AG08396 (cell line): ENCODE measurements around the gene HSH2D.
"Not testable (repeated sequence)": the region's sequence is repeated elsewhere in the genome, so short reads cannot be mapped to it uniquely, and the experiment has no call there.

Experiments used
- DNase-seq: peaks from one replicate; pipeline ENCODE4 v3.0.0; 2012; ENCODE audit warnings: low spot score, mixed read lengths

HSH2D gene

GRCh38 chr19:16157601-16158000 lies 14.1 kb downstream of the HSH2D start:
- no peak for DNase-seq

DNA sequence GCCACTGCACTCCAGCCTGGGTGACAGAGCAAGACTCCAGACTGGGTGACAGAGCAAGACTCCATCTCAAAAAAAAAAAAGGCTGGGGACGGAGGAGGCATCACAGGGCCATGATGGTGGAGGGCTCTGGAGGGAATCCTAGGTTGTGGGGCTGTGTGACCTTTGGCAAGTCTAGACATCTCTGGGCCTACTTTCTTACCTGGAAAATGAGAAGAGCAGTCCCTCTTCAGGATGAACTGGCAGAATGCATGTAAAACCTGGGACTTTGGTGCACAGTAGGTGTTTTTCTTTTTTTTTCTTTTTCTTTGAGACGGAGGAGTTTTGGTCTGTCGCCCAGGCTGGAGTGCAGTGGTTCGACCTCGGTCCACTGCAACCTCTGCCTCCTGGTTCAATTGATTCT lies 16.2 kb downstream of the HSH2D start:
- DNase-seq = no peak

DNA sequence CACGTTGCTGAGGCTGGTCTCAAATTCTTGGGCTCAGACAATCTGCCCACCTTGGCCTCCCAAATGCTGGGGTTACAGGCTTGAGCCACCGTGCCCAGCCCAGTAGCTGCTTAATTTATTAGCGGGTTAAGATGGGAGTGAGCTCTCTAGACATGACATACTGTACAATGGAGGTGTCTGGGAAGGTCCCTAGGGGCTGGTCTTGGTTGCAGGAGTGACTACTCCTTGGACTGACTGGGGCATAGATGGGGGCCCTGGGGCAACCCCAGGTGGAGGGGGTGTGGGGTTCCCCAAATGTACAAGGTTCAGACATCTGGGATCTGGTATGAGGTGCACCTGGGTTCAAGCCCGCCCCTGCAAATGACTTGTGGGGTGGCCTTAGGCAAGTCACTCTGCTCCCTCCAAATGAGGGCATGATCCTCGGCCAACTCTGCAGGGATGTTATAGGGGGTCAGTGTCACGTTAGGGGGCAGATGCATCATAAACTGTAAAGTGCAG lies 17.0 kb downstream of the HSH2D start:
- DNase-seq = no peak

GRCh38 chr19:16160943-16161560 lies 17.6 kb downstream of the HSH2D start:
- peak; percentile 61 for DNase-seq

DNA sequence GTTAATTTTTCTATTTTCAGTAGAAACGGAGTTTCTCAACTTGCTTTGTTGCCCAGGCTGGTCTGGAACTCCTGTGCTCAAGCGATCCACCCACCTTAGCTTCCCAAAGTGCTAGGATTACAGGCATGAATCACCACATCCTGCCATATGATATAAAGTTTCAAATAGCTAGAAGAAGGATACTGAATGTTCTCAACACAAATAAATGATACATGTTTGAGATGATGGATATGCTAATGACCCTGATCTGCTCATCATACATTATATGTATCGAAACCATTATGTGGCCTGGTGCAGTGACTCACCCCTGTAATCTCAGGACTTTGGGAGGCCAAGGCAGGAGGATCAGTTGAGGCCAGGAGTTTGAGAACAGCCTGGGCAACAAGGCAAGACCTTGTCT lies 18.4 kb downstream of the HSH2D start:
- DNase-seq = no peak

DNA sequence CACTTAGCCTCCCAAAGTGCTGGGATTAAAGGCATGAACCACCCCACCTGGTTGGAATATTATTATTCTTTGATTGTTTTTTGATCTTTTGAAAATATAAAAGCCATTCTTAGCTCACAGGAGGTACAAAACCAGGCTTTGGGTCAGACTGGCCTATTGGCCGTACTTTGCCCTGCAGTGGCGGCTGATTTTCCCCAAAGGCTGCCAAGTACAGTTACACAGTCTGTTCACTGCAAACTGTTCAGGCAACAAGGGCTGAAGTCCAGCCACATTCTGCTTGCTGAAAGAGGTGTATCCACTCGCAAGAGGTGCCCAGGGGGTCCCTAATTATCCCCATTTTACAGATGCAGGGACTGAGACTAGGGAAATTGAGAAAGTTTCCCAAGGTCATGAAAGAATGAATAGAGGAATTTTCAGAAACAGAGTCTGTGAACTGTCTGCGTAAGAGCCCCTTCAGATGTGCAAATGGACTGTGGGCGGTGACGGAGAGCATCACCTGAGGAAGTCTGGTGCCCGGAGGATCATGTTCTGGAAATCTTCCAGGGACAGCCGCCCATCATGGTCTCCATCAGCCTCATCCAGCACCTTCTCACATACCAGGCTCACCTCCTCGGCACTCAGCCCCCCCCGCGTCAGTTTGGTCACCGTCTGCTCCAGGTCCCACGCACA lies 20.9 kb downstream of the HSH2D start:
- no peak for DNase-seq

- no peak for DNase-seq
These were observed 22.9 kb downstream of the HSH2D start for GRCh38 chr19:16166417-16166816.

DNA sequence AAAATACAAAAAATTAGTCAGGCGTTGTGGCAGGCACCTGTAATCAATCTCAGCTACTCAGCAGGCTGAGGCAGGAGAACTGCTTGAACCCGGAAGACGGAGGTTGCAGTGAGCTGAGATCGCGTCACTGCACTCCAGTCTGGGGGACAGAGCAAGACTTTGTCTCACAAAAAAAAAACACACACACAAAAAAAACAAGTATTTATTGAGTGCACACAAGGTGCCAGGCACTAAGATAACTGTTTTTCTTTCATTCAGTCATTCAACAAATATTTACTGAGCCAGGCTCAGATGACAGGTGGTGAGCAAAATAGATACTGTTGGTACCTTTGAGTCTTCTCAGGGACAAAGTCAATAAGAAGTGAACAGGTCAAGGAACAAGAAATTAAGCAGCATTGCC lies 23.6 kb downstream of the HSH2D start:
- no peak for DNase-seq

DNA sequence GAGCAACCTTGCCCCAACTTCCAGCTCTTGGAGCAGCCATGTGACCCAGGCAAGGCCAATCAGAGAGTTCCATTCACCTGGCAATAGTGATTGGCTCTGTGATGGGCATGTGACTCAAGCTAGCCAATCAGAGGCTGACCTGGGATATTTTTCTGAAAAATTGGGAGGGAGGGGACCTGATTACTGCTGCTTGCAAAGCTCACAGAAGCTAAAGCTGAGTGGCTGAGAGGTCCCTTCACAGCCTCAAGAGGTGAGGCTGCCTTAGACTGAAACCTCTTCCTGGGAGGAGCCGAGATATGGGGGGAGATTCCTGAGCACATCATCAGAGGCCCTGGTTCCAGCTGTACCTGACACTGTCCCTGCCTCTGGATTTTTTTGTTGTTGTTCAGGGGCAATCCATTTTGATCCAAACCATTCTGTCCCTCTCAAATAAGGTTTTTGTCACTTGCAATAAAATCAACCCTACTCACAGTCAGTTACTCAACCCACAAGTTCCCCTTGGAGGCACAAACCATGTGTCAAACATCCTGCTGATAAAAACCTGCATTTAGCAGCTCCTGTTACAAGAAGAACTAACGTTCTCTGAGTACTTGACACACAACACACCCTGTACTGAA lies 25.1 kb downstream of the HSH2D start:
- no peak for DNase-seq

GRCh38 chr19:16170134-16170533 lies 26.6 kb downstream of the HSH2D start:
- no peak for DNase-seq

DNA sequence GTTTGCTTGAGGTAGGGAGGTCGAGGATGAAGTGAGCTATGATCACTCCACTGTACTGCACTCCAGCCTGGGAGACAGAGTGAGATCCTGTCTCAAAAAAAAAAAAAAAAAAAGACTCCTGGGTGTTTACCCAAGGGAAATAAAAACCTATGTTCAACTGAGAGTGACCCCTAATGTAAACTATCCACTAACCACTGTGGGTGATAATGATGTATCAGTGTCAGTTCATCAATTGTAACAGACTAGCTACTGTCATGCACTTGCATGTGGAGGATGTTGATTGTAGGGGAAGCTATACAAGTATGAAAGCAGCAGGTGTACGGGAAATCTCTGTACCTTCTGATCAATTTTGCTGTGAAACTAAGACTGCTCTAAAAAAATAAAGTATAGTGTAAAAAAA lies 32.5 kb downstream of the HSH2D start:
- no peak for DNase-seq

DNA sequence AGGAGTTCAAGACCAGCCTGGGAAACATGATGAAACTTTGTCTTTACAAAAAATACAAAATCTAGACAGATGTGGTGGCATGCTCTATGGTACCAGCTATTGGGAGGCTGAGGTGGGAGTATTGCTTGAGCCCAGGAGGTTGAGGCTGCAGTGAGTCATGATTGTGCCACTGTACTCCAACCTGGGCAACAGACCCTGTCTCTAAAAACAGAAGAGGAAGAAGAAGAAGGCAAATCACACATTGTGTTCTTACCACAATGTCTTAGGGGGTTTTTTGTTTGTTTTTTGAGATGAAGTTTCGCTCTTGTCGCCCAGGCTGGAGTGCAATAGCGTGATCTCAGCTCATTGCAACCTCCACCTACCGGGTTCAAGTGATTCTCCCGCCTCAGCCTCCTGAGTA lies 35.4 kb downstream of the HSH2D start:
- DNase-seq = not testable (repeated sequence)

DNA sequence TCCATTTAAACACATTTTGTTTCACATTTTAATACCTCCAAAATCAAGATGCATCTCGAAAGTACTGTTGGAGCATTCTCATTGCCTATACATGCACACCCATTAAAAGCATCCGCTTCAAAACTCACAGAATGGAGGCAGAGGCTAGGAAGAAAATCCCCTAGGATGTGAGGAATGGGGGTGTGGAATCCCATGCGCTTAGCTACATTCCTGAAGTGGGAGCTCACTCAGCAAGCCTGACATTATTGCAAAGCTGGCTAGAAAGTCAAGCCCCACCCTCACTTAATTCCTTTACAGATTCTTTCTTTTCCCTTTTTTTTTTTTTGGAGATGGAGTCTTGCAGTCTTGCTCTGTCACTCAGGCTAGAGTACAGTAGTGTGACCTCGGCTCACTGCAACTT lies 37.1 kb downstream of the HSH2D start:
- DNase-seq = peak; percentile 79

DNA sequence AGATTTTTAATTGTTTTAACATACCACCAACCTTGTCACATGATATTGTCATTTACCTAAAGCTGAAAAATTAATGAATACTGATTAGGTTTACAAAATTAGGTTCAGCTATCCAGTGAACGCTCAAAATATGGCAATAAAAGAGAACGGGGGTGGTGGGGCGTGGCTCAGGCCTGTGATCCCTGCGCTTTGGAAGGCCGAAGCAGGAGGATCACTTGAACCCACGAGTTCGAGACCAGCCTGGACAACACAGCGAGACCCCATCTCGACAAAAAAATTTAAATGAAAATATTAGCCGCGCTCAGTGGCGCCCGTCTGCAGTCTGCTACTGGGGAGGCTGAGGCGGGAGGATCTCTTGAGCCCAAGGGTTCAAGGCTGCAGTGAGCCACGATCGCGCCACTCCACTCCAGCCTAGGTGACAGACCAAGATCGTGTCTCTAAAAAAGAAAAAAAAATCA lies 41.2 kb downstream of the HSH2D start:
- no peak for DNase-seq

- DNase-seq = peak; percentile 97
These were observed 41.8 kb downstream of the HSH2D start, which contains the start of gene FAM32A for GRCh38 chr19:16185123-16185767. FAM32A (plus strand) TSS chr19:16185410; CDS start chr19:16185443, 33 bp downstream.

GRCh38 chr19:16185768-16186123 lies 42.3 kb downstream of the HSH2D start:
- DNase-seq = peak; percentile 38

GRCh38 chr19:16188521-16188920 lies 45.0 kb downstream of the HSH2D start:
- DNase-seq = no peak

- DNase-seq = no peak
These were observed 46.7 kb downstream of the HSH2D start for GRCh38 chr19:16190198-16190597.

- no peak for DNase-seq
These were observed 47.3 kb downstream of the HSH2D start for GRCh38 chr19:16190736-16191135.

DNA sequence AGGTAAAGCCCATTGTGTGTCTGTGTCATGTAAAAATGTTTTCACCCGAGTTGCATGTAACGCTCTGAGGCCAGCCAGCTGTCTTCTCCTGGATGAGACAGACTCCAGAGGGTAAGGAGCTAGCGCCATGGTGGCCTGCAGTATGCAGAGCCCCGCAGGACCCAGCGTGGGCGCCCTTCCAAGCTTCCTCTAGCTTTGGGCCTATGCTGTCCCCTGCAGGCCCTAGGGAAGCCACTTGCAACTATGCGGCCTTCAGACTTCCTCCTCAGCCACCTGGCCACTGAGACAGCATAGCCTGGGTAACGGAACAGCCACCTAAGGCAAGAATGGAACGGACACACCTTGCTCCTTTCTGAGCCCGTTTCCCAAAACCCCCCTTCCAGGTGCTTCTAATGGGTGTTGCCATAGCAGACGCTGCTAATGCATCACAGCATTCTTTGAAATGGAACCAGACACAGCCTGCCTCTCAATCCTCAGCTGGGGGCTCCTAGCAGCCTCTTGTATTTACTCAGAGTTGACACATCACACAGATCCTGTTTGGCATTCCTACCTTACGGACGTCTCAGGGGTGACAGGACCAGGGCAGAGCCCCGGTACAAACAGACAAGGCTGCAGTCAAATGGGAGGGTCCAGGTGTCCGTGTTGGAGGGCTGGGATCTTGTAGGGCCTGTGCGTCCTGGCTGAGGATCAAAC lies 47.9 kb downstream of the HSH2D start:
- DNase-seq = no peak

GRCh38 chr19:16193466-16193865 lies 50.0 kb downstream of the HSH2D start:
- DNase-seq = no peak

DNA sequence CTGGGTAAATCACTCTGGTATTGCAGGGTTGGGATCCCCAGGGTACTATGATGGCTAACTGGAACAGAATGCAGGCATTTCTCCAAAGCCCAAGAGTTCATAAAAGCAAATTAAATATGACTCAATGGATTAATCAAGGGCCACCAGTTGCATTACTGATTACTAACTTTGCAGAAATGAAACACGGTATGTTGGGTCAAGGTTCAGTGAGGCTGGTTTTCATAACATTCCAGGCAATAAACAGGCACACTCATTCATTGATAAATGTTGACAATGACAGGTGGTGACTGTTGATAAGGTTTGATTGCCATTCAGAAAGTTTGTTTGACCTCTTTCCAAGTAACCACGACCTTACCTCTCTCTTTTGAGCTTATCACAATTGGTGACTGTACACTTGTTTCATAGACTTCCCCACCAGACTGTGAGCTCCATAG lies 53.7 kb downstream of the HSH2D start:
- DNase-seq = peak; percentile 78
